Lower leg skin (tissue), 4 donors: Measurements from ENCODE around the gene PKM. TPM values are rescaled to one million over a fixed set of nuclear protein-coding genes. Genes with fewer than 3 reads are reported as not detected.
"Not testable (repeated sequence)": the region's sequence is repeated elsewhere in the genome, so short reads cannot be mapped to it uniquely, and the experiment has no call there.

ENCODE experiments used
- DNase-seq, 2 donors: peaks; one replicate each; pipeline ENCODE4 v3.0.0-alpha.2; 2019; ENCODE audit warnings: low spot score in 2 of 2
- H3K4me3 ChIP-seq: fragments of 200-600 bp; sonication (generic); 2 replicates; pipeline ENCODE4 v1.5.1; 2017; ENCODE audit warnings: mild to moderate bottlenecking, low read depth; ENCODE audit not compliant: poor library complexity, severe bottlenecking
- POLR2A ChIP-seq, 2 donors: fragments of 450-650 bp; IDR thresholded peaks; one replicate each; pipeline ENCODE4 v1.6.1; 2016 to 2017; ENCODE audit warnings: antibody characterized with exemption in 2 of 2, mild to moderate bottlenecking in 1 of 2, moderate library complexity in 1 of 2
- WGBS, 2 donors: methylation state at CpG; one replicate each; pipeline ENCODE4 v1.1.5; 2018; 5-methylcytosine and 5-hydroxymethylcytosine counted together
- intact Hi-C: fragments of 100-400 bp; cut with DNase I; formaldehyde crosslinking; loops from one replicate; pipeline ENCODE4 v1.15.0; 2023; ENCODE audit warnings: low total_unique reads
- total RNA-seq, 4 donors: library from RNA; depleted of rRNA; stranded (reverse); fragments of >200 nt; gene quantifications; one replicate each; pipeline ENCODE4 v1.1.0, GENCODE V29; 2016
- TF ChIP-seq, protein P1 (sequence below), 3 donors: fragments of 450-650 bp; IDR thresholded peaks; one replicate each; pipeline ENCODE4 v1.5.1; 2016; ENCODE audit warnings: antibody characterized with exemption in 3 of 3, mild to moderate bottlenecking in 3 of 3, moderate library complexity in 2 of 3

PKM gene
- total RNA-seq = 100 to 1,000 TPM; 266 to 433 (median 367) TPM

DNA sequence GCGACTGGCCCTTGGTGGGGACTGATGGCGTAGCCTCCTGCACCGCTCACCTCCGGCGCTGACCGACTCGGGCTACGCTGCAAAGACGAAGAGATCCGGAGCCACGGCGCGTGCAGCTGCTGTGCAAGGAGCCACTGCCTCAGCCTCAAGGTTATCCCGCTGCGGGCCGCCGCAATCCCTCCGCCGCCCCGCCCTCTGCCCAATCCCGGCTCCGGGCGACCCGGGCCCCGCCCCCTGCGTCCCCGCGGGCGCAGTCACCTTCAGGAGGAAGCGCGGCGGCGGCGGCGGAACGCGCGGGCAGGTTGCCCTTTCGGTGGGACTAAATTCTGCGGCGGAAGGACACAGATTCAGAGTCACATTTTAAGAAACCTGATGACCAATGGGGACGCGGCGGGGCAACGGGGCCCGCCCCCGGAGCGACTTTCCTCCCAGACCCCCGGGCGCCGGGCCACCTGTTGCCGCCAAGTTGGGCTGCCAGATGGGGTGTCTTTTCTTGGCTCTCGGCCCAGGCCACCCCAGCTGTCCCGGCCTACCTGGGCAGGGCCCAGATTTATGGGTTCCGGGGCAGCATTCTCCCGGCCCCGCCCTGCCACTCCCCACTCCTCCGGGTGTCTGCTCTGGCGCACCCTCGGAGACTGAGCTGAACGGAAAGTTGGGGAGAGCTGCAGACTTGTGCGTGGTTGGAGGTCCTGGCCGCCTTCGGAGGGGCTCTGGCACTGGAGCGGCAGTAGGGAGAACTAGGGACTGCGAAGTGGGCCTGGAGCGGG lies at the start of gene PKM:
Gene PKM (minus strand): TSS at position 125 of the 767 bp plus-strand sequence. CDS start 12,093 bp downstream, outside the sequence.
- intact Hi-C loops = no loop called here
- H3K4me3 ChIP-seq = peak within 1 kb of the TSS; percentile 79
- peak; percentile 96 to 99 for DNase-seq
- 0% methylated on average over 27 to 35 of the region's 67 CpGs for WGBS, 2 donors
- peak in 1 of 2 donors; percentile 90 for TF ChIP-seq POLR2A (IDR thresholded peaks at IDR 0.05)
- TF ChIP-seq, protein P1, sequence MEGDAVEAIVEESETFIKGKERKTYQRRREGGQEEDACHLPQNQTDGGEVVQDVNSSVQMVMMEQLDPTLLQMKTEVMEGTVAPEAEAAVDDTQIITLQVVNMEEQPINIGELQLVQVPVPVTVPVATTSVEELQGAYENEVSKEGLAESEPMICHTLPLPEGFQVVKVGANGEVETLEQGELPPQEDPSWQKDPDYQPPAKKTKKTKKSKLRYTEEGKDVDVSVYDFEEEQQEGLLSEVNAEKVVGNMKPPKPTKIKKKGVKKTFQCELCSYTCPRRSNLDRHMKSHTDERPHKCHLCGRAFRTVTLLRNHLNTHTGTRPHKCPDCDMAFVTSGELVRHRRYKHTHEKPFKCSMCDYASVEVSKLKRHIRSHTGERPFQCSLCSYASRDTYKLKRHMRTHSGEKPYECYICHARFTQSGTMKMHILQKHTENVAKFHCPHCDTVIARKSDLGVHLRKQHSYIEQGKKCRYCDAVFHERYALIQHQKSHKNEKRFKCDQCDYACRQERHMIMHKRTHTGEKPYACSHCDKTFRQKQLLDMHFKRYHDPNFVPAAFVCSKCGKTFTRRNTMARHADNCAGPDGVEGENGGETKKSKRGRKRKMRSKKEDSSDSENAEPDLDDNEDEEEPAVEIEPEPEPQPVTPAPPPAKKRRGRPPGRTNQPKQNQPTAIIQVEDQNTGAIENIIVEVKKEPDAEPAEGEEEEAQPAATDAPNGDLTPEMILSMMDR (IDR thresholded peaks at IDR 0.05) = no peak

DNA sequence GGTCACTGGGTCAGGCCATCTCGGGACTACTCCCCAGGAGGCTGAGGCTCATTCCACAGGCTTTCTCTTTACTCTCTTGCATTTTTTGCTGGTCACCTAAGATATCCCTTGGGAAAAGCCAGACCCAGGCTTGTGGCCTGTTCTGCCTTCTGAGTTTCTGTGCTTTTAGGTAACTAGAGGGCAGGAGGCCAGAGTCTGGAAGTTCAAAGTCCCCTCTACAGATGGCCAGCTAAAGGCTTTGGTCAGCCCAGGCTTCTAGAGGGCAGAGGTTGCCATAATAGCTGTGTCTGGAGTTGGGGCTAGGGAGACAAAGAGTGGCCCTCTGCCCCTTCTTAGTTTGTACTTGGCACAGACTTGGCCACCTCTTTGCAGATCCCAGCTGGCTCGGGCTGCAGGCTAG lies 49.8 kb upstream of the PKM start:
- intact Hi-C loops = no loop called here
- TF ChIP-seq, protein P1 (IDR thresholded peaks at IDR 0.05) = no peak
- no peak for TF ChIP-seq POLR2A (IDR thresholded peaks at IDR 0.05)
- 74 to 78% methylated on average over 2 of the region's 2 CpGs for WGBS, 2 donors
- no peak for DNase-seq
- H3K4me3 ChIP-seq = no peak overlapping the region

DNA sequence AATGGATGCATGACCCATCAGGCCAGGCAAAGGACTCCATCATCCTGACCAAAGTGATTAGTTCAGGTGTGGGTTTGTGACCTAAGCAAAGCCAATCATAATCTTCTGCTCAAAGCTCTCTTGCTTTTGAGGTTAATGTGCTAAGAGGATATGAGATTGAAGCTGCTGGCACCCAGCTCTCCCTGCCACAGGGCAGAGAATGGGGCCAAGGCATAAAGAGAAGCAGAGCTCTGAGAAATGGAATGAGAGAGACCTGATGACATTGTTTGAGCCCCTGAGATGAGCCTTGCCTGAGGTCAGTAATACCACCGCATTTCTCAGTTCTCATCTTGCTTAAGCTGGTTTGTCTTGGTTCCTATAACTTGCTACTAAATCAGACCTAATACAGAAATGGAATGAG lies 47.7 kb upstream of the PKM start:
- TF ChIP-seq POLR2A (IDR thresholded peaks at IDR 0.05) = no peak
- TF ChIP-seq, protein P1 (IDR thresholded peaks at IDR 0.05) = no peak
- 85 to 96% methylated on average over 1 of the region's 1 CpG for WGBS, 2 donors
- no peak overlapping the region for H3K4me3 ChIP-seq
- DNase-seq = no peak
- intact Hi-C loops = loop anchor here (10.0 kb wide), 1 partner anchor 74 kb away; no protein-coding TSS in a partner anchor

DNA sequence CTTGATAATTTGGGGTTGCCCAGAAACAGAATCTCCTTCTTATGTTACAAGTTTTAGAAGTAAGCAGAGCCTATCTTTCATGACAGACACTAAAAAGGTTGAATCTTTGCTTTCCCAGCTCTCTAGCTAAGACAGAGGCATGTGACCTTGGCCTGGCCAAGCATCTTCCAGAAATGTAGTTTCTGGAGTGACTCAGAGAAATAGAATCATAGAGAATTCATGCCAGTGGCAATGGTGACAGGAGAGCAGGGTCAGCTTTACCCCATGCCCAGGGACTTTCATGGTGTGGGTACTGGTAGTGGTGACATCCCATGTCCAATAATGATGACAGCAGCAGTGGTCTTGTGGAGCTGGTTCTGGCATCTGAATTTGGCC lies 45.3 kb upstream of the PKM start:
- intact Hi-C loops = loop anchor here (10.0 kb wide), 1 partner anchor 72 kb away; no protein-coding TSS in a partner anchor
- TF ChIP-seq, protein P1 (IDR thresholded peaks at IDR 0.05) = no peak
- no peak for TF ChIP-seq POLR2A (IDR thresholded peaks at IDR 0.05)
- no peak overlapping the region for H3K4me3 ChIP-seq
- DNase-seq = no peak

DNA sequence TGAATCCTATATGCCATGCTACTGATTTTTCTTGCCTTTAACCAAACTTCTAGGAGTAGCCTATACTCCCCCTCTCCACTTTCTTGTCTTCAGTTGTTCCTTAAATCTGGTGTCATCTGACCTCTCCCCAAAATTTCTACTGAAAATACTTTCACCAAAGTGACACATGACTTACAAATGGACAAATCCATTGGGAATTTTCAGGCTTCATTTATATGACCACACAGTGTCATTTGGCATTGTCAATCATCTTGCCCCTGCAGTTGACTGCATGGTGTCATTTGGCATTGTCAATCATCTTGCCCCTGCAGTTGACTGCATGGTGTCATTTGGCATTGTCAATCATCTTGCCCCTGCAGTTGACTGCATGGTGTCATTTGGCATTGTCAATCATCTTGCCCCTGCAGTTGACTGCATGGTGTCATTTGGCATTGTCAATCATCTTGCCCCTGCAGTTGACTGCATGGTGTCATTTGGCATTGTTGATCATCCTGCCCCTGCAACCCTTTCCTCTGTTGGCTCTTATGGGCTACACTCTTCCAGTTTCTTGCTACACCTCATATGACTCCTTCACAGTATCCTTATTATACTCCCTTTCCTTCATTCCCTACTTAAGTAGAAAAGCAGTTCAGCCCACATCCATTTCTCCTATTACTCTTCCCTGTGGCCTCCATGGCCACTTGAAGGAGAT lies 44.8 kb upstream of the PKM start:
- intact Hi-C loops = loop anchor here (10.0 kb wide), 1 partner anchor 71 kb away; no protein-coding TSS in a partner anchor
- not testable (repeated sequence) for H3K4me3 ChIP-seq, DNase-seq

DNA sequence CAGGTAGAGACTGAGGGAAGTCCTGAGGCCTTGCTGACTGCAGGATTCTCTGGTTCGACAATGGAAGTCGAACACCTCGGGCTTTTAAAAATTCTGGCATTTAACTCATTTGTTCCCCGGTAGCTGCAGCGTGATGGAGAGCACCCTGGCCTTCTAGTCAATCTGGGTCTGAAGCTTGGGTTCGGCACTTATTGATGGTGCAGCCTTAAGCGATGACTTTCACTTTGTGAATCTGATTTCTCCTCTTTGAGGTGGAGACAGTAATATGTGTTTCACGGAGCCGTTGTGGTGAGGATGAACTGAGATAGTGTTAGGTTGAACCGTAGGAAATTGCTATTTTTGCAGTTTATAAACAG lies 42.0 kb upstream of the PKM start:
- TF ChIP-seq POLR2A (IDR thresholded peaks at IDR 0.05) = no peak
- TF ChIP-seq, protein P1 (IDR thresholded peaks at IDR 0.05) = no peak
- WGBS, 2 donors = 36 to 49% methylated on average over 10 of the region's 10 CpGs
- intact Hi-C loops = loop anchor here (10.0 kb wide), 1 partner anchor 68 kb away; no protein-coding TSS in a partner anchor

More for the DNA sequence above, 42.0 kb upstream of the PKM start:
- no peak overlapping the region for H3K4me3 ChIP-seq
- DNase-seq = no peak
